Hepatocyte (in vitro differentiated cells): ENCODE measurements around the gene EPC2.

ENCODE experiments used
- CTCF ChIP-seq: fragments of 200-600 bp; sonication (generic); IDR thresholded peaks from 2 replicates; pipeline ENCODE4 v1.5.1; 2016; ENCODE audit warnings: antibody characterized with exemption, mild to moderate bottlenecking; ENCODE audit not compliant: poor library complexity
- EZH2 ChIP-seq: fragments of 200-600 bp; sonication (generic); IDR thresholded peaks from 2 replicates; pipeline ENCODE4 v1.6.1; 2016; ENCODE audit warnings: antibody characterized with exemption, mild to moderate bottlenecking, borderline replicate concordance
- EZH2phosphoT487 ChIP-seq: fragments of 200-600 bp; sonication (generic); IDR thresholded peaks from one replicate; pipeline ENCODE4 v1.6.1; 2018; ENCODE audit warnings: antibody characterized with exemption, mild to moderate bottlenecking, low read depth, moderate library complexity; ENCODE audit not compliant: unreplicated experiment, severe bottlenecking

GRCh38 chr2:148664229-148664628 is 19.7 kb downstream of the EPC2 start:
- TF ChIP-seq CTCF, result no peak
- no peak for TF ChIP-seq EZH2
- no peak for TF ChIP-seq EZH2phosphoT487
